Neural cell (in vitro differentiated cells): ENCODE results near the gene KRTAP10-11. TPM values are rescaled to one million over a fixed set of nuclear protein-coding genes. Genes with fewer than 3 reads are reported as not detected.

Experiments used
- H2AFZ ChIP-seq: fragments of 200-600, 300-800 bp; sonication (generic), shearing (Covaris generic); 2 replicates; pipeline ENCODE4 v1.6.0; 2014; ENCODE audit warnings: low read depth, mild to moderate bottlenecking, antibody characterized with exemption, low read length, moderate library complexity
- H3F3A ChIP-seq: fragments of 200-600 bp; shearing (Covaris generic); 2 replicates; pipeline ENCODE4 v1.6.1; 2016; ENCODE audit warnings: mild to moderate bottlenecking, moderate library complexity, mixed read lengths, antibody characterized with exemption, low read length; ENCODE audit not compliant: insufficient read depth, poor library complexity, severe bottlenecking
- H3K27ac ChIP-seq: fragments of 200-600, 300-800 bp; sonication (generic), shearing (Covaris generic); 2 replicates; pipeline ENCODE4 v1.5.1; 2014; ENCODE audit warnings: mild to moderate bottlenecking, low read length, moderate library complexity
- H3K27me3 ChIP-seq: fragments of 300-800, 200-600 bp; sonication (generic), shearing (Covaris generic); 2 replicates; pipeline ENCODE4 v1.6.0; 2014; ENCODE audit warnings: mild to moderate bottlenecking, low read depth, low read length, moderate library complexity; ENCODE audit not compliant: insufficient read depth
- H3K36me3 ChIP-seq: fragments of 300-800, 200-600 bp; sonication (generic), shearing (Covaris generic); 2 replicates; pipeline ENCODE4 v1.5.1; 2014; ENCODE audit warnings: mild to moderate bottlenecking, antibody characterized with exemption, low read length, moderate library complexity; ENCODE audit not compliant: insufficient read depth
- H3K4me2 ChIP-seq: fragments of 300-800, 200-600 bp; sonication (generic), shearing (Covaris generic); 2 replicates; pipeline ENCODE4 v1.6.0; 2014; ENCODE audit warnings: mild to moderate bottlenecking, low read length
- H3K4me3 ChIP-seq: fragments of 300-800, 200-600 bp; sonication (generic), shearing (Covaris generic); 2 replicates; pipeline ENCODE4 v1.5.1; 2014; ENCODE audit warnings: mild to moderate bottlenecking, low read length, moderate library complexity
- H3K79me2 ChIP-seq: fragments of 200-600 bp; shearing (Covaris generic); replicated peaks from 2 replicates; pipeline ENCODE4 v1.6.0; 2014; ENCODE audit warnings: mild to moderate bottlenecking, low read length, moderate library complexity; ENCODE audit not compliant: insufficient read depth
- H3K9ac ChIP-seq: fragments of 300-800, 200-600 bp; sonication (generic), shearing (Covaris generic); 2 replicates; pipeline ENCODE4 v1.6.1; 2016; ENCODE audit warnings: mild to moderate bottlenecking, low read length, mixed read lengths
- H3K9me2 ChIP-seq: fragments of 200-600 bp; shearing (Covaris generic); 2 replicates; pipeline ENCODE4 v1.6.1; 2016; ENCODE audit warnings: mild to moderate bottlenecking, low read length, mixed read lengths; ENCODE audit not compliant: insufficient read depth
- H3K9me3 ChIP-seq: fragments of 200-600, 300-800 bp; sonication (generic), shearing (Covaris generic); 2 replicates; pipeline ENCODE4 v1.6.1; 2016; ENCODE audit warnings: mild to moderate bottlenecking, mixed run types, low read length, moderate library complexity, mixed read lengths
- H4K20me1 ChIP-seq: fragments of 200-600 bp; shearing (Covaris generic); 2 replicates; pipeline ENCODE4 v1.6.1; 2016; ENCODE audit warnings: mild to moderate bottlenecking, mixed run types; ENCODE audit not compliant: insufficient read depth
- CTCF ChIP-seq: fragments of 450-650 bp; IDR thresholded peaks from 2 replicates; pipeline ENCODE4 v1.5.1; 2014; ENCODE audit warnings: antibody characterized with exemption, mild to moderate bottlenecking, moderate library complexity; ENCODE audit not compliant: poor library complexity, severe bottlenecking
- EP300 ChIP-seq: fragments of 450-650 bp; conservative IDR thresholded peaks from 2 replicates; pipeline ENCODE4 v1.6.1; 2014; ENCODE audit warnings: antibody characterized with exemption, mild to moderate bottlenecking, moderate library complexity; ENCODE audit not compliant: poor library complexity, severe bottlenecking
- EZH2 ChIP-seq: fragments of 200-600, 300-800 bp; shearing (Covaris generic), sonication (generic); IDR thresholded peaks from 2 replicates; pipeline ENCODE4 v1.6.1; 2014; ENCODE audit warnings: antibody characterized with exemption, low read length, borderline replicate concordance, mild to moderate bottlenecking; ENCODE audit not compliant: insufficient read depth, poor library complexity, severe bottlenecking
- MXI1 ChIP-seq: fragments of 450-650 bp; conservative IDR thresholded peaks from 2 replicates; pipeline ENCODE4 v1.6.1; 2014; ENCODE audit warnings: antibody characterized with exemption, mild to moderate bottlenecking; ENCODE audit not compliant: poor library complexity, severe bottlenecking
- POLR2AphosphoS5 ChIP-seq: IDR thresholded peaks from 2 replicates; pipeline ENCODE4 v1.6.1; 2012
- RAD21 ChIP-seq: fragments of 450-650 bp; conservative IDR thresholded peaks from 2 replicates; pipeline ENCODE4 v1.6.1; 2014; ENCODE audit warnings: antibody characterized with exemption, mild to moderate bottlenecking, moderate library complexity
- REST ChIP-seq: IDR thresholded peaks from 2 replicates; pipeline ENCODE4 v1.6.1; 2012; ENCODE audit warnings: borderline replicate concordance
- SMC3 ChIP-seq: fragments of 450-650 bp; conservative IDR thresholded peaks from 2 replicates; pipeline ENCODE4 v1.6.1; 2014; ENCODE audit warnings: antibody characterized with exemption, mild to moderate bottlenecking, moderate library complexity; ENCODE audit not compliant: poor library complexity
- TAF1 ChIP-seq: IDR thresholded peaks from 2 replicates; pipeline ENCODE4 v1.6.1; 2012; ENCODE audit warnings: low read depth
- polyA plus RNA-seq: library from polyadenylated mRNA; depleted of rRNA; stranded (reverse); fragments of >200 nt; gene quantifications from 2 replicates; pipeline ENCODE4 v1.2.3, GENCODE V29; 2014

KRTAP10-11 gene
- polyA plus RNA-seq, 1 donor from 2014 or later: not detected

- H3K9me3 ChIP-seq: peaks cover 2% of the 10 kb centered on the region
- H2AFZ ChIP-seq: no peak overlapping the region
- TF ChIP-seq MXI1: no peak
- no peak for TF ChIP-seq TAF1
- no peak for TF ChIP-seq SMC3
- TF ChIP-seq RAD21: no peak
- TF ChIP-seq POLR2AphosphoS5: no peak
- TF ChIP-seq CTCF: no peak
- no peak for TF ChIP-seq REST
- no peak for TF ChIP-seq EP300
- TF ChIP-seq EZH2: no peak
- no peaks in the 10 kb centered on the region for H3F3A ChIP-seq
- no peaks in the 10 kb centered on the region for H3K9me2 ChIP-seq
- H3K36me3 ChIP-seq: no peaks in the 10 kb centered on the region
- no peak overlapping the region for H3K27ac ChIP-seq
- no peaks in the 10 kb centered on the region for H3K79me2 ChIP-seq
- H3K27me3 ChIP-seq: no peaks in the 10 kb centered on the region
- no peak overlapping the region for H3K4me2 ChIP-seq
- H3K9ac ChIP-seq: no peak overlapping the region
- no peaks in the 10 kb centered on the region for H4K20me1 ChIP-seq
- no peak overlapping the region for H3K4me3 ChIP-seq
These were observed 27.3 kb upstream of the KRTAP10-11 start for GRCh38 chr21:44618909-44619308.

GRCh38 chr21:44619886-44620285 lies 26.3 kb upstream of the KRTAP10-11 start:
- no peak overlapping the region for H3K4me2 ChIP-seq
- no peaks in the 10 kb centered on the region for H3K27me3 ChIP-seq
- H3K9me2 ChIP-seq: no peaks in the 10 kb centered on the region
- no peak overlapping the region for H3K27ac ChIP-seq
- H3F3A ChIP-seq: no peaks in the 10 kb centered on the region
- no peak overlapping the region for H3K9ac ChIP-seq
- H3K9me3 ChIP-seq: peaks cover 6% of the 10 kb centered on the region
- TF ChIP-seq POLR2AphosphoS5 (no peak), SMC3 (no peak), RAD21 (no peak), EP300 (no peak), TAF1 (no peak), CTCF (no peak), MXI1 (no peak), EZH2 (no peak), REST (no peak)
- no peaks in the 10 kb centered on the region for H3K36me3 ChIP-seq
- no peaks in the 10 kb centered on the region for H3K79me2 ChIP-seq
- no peak overlapping the region for H2AFZ ChIP-seq
- H4K20me1 ChIP-seq: no peaks in the 10 kb centered on the region
- no peak overlapping the region for H3K4me3 ChIP-seq
